Activated naive CD8-positive, alpha-beta T cell treated with anti-CD3 and anti-CD28 coated beads for 36 hours (primary cell): Measurements from ENCODE around the gene CDHR5. TPM values are rescaled to one million over a fixed set of nuclear protein-coding genes. Genes with fewer than 3 reads are reported as not detected.
"Not testable (repeated sequence)": the region's sequence is repeated elsewhere in the genome, so short reads cannot be mapped to it uniquely, and the experiment has no call there.

Experiments used
- DNase-seq: peaks from one replicate; pipeline ENCODE4 v3.0.0; 2021
- H3K27ac Mint-ChIP-seq: one replicate; pipeline ENCODE4 v1.8.0; 2022; ENCODE audit warnings: mild to moderate bottlenecking, moderate library complexity, mixed read lengths
- H3K27me3 Mint-ChIP-seq: one replicate; pipeline ENCODE4 v1.8.0; 2022; ENCODE audit warnings: mild to moderate bottlenecking, mixed read lengths
- H3K36me3 Mint-ChIP-seq: one replicate; pipeline ENCODE4 v1.8.0; 2021; ENCODE audit warnings: mild to moderate bottlenecking, mixed read lengths
- H3K4me1 Mint-ChIP-seq: one replicate; pipeline ENCODE4 v1.8.0; 2021; ENCODE audit warnings: mixed read lengths
- H3K4me3 Mint-ChIP-seq: one replicate; pipeline ENCODE4 v1.8.0; 2022; ENCODE audit warnings: mild to moderate bottlenecking, moderate library complexity, mixed read lengths
- H3K9me3 Mint-ChIP-seq: one replicate; pipeline ENCODE4 v1.8.0; 2022; ENCODE audit warnings: mixed read lengths
- total RNA-seq, 2 experiments: library from RNA; stranded (reverse); gene quantifications; one replicate each; pipeline ENCODE4 v1.2.3, GENCODE V29; 2021

The CDHR5 gene
- total RNA-seq, 2 experiments from 2014 or later, result not detected

DNA sequence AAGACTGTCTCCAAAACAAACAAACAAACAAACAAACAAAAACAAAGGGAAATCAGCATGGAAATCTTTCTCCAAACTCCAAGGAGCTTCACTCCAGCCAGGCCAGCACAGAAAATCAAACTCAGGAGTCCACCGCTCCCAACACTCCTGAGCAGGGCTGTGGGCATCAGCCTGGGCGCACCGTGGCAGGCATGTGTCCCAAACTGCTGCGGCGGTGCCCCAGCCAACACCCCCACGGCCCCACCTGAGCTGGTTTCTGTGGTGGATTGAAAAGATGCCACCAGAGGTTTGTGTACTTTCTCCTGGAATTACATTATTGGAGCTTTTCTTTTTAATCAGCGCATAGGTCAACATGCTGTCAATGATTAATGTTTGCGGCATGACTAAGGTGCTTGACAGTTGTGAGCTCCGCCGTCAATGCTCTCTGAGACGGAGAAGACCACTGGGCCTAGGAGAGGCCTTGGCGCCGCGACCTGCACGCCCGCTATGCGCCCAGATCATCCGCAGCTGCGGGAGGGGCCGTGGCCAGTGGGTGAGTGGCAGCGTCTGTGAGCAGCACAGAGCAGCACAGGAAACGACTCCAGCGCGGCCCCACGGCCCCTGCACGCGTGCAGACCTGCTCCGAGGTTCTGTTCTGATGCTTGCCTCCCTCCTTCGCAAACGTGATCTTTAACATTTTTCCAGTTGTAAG, 30.4 kb upstream of the CDHR5 start:
- H3K4me1 Mint-ChIP-seq, result no peaks in the 10 kb centered on the region
- DNase-seq, result no peak
- H3K27me3 Mint-ChIP-seq, result no peaks in the 10 kb centered on the region
- H3K9me3 Mint-ChIP-seq, result no peaks in the 10 kb centered on the region
- H3K4me3 Mint-ChIP-seq, result no peak overlapping the region
- H3K36me3 Mint-ChIP-seq, result peaks cover 6% of the 10 kb centered on the region
- no peak overlapping the region for H3K27ac Mint-ChIP-seq

DNA sequence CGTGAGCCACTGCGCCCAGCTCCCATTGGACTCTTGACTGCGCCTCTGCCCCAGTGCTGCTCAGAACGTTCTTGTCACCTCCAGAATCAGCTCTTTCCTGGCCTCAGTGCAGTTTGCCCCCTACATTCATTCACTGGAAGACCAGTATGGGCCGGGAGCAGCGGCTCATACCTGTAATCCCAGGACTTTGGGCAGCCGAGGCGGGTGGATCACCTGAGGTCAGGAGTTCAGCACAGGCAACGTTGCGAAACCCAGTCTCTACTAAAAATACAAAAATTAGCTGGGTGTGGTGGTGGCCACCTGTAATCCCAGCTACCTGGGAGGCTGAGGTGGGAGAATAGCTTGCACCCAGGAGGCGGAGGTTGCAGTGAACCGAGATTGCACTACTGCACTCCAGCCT, 29.7 kb upstream of the CDHR5 start:
- DNase-seq, H3K4me1 Mint-ChIP-seq, H3K9me3 Mint-ChIP-seq, H3K27ac Mint-ChIP-seq, H3K27me3 Mint-ChIP-seq, H3K36me3 Mint-ChIP-seq, H3K4me3 Mint-ChIP-seq: not testable (repeated sequence)

DNA sequence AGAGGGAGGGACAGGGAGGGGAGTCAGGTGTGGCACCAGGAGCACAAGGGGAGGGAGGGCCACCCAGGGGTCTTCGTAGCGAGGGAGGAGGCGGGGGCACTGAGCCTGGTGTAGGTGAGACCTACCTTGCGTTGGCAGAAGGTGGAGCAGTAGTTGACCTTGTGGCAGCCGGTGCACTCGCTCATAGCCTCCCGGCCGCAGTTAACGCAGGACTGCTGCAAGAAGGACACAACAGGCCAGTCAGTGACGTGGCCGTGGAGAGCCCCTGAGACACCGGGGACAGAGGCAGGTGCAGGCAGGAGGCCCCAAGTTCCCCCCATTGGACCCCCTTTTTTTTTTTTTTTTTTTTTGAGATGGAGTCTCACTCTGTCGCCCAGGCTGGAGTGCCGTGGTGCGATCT, 29.1 kb upstream of the CDHR5 start:
- no peaks in the 10 kb centered on the region for H3K4me1 Mint-ChIP-seq
- no peak for DNase-seq
- H3K27me3 Mint-ChIP-seq, result no peaks in the 10 kb centered on the region
- no peak overlapping the region for H3K4me3 Mint-ChIP-seq
- no peak overlapping the region for H3K27ac Mint-ChIP-seq
- H3K36me3 Mint-ChIP-seq, result peaks cover 9% of the 10 kb centered on the region
- no peaks in the 10 kb centered on the region for H3K9me3 Mint-ChIP-seq

- H3K36me3 Mint-ChIP-seq, H3K4me3 Mint-ChIP-seq, H3K9me3 Mint-ChIP-seq, H3K27me3 Mint-ChIP-seq, DNase-seq, H3K4me1 Mint-ChIP-seq, H3K27ac Mint-ChIP-seq: not testable (repeated sequence)
Measured at GRCh38 chr11:653136-653535, 28.4 kb upstream of the CDHR5 start.

DNA sequence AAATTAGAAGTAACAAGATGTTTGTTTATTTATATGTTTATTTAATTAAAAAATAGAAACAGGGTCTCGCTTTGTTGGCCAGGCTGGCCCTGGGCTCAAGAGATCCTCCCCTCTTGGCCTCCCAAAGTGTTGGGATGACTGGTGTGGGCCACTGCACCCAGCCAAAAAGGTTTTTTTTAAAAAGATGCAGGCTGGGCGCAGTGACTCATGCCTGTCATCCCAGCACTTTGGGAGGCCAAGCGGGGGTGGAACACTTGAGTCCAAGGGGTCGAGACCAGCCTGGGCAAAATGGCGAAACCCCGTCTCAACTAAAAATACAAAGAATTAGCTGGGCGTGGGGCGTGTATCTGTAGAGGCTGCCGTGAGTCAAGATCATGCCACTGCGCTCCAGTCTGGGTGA, 25.7 kb upstream of the CDHR5 start:
- Mint-ChIP-seq H3K4me3 (no peak overlapping the region), H3K27me3 (no peaks in the 10 kb centered on the region), H3K9me3 (no peaks in the 10 kb centered on the region), H3K27ac (no peak overlapping the region), H3K4me1 (peaks cover 4% of the 10 kb centered on the region), H3K36me3 (peaks cover 11% of the 10 kb centered on the region)
- no peak for DNase-seq

DNA sequence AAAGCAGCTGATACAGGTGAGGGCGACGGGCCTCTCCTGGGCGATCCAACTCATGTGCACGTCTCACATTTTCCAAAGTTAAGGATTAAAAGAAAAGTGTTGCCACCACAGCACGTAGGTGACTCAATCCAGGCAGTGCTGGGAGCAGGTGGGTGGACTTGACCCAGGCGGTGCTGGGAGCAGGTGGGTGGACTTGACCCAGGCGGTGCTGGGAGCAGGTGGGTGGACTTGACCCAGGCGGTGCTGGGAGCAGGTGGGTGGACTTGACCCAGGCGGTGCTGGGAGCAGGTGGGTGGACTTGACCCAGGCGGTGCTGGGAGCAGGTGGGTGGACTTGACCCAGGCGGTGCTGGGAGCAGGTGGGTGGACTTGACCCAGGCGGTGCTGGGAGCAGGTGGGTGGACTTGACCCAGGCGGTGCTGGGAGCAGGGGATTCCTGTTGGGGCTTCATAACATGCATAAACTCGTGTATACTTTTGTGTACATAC, 23.0 kb upstream of the CDHR5 start:
- H3K4me1 Mint-ChIP-seq, H3K36me3 Mint-ChIP-seq, H3K27ac Mint-ChIP-seq, DNase-seq, H3K27me3 Mint-ChIP-seq, H3K9me3 Mint-ChIP-seq, H3K4me3 Mint-ChIP-seq: not testable (repeated sequence)

- no peaks in the 10 kb centered on the region for H3K27me3 Mint-ChIP-seq
- no peaks in the 10 kb centered on the region for H3K9me3 Mint-ChIP-seq
- no peak overlapping the region for H3K27ac Mint-ChIP-seq
- DNase-seq, result no peak
- no peak overlapping the region for H3K4me3 Mint-ChIP-seq
- peaks cover 5% of the 10 kb centered on the region for H3K36me3 Mint-ChIP-seq
- H3K4me1 Mint-ChIP-seq, result peaks cover 4% of the 10 kb centered on the region
Measured at GRCh38 chr11:646214-646613, 21.5 kb upstream of the CDHR5 start.

DNA sequence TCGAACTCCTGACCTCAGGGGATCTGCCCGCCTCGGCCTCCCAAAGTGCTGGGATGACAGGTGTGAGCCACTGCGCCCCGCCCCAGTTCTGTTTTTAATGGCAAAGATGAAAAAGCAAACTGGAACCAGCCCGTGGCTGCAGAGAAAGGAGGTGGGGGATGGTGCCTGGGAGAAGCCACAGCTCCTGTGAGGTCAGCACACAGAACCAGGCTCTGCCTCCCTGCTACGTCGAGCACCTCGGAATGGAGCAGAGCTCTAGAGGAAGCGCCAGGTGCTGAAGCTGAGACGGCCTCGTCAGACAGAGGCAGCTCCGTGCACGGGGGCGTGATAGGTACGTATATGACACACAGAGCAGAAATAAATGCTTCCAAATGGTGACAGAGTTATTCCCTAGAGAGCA, 20.8 kb upstream of the CDHR5 start:
- Mint-ChIP-seq H3K36me3 (peaks cover 5% of the 10 kb centered on the region), H3K4me3 (no peak overlapping the region), H3K27ac (no peak overlapping the region), H3K27me3 (peaks cover under 1% of the 10 kb centered on the region), H3K9me3 (no peaks in the 10 kb centered on the region), H3K4me1 (peaks cover 4% of the 10 kb centered on the region)
- no peak for DNase-seq

DNA sequence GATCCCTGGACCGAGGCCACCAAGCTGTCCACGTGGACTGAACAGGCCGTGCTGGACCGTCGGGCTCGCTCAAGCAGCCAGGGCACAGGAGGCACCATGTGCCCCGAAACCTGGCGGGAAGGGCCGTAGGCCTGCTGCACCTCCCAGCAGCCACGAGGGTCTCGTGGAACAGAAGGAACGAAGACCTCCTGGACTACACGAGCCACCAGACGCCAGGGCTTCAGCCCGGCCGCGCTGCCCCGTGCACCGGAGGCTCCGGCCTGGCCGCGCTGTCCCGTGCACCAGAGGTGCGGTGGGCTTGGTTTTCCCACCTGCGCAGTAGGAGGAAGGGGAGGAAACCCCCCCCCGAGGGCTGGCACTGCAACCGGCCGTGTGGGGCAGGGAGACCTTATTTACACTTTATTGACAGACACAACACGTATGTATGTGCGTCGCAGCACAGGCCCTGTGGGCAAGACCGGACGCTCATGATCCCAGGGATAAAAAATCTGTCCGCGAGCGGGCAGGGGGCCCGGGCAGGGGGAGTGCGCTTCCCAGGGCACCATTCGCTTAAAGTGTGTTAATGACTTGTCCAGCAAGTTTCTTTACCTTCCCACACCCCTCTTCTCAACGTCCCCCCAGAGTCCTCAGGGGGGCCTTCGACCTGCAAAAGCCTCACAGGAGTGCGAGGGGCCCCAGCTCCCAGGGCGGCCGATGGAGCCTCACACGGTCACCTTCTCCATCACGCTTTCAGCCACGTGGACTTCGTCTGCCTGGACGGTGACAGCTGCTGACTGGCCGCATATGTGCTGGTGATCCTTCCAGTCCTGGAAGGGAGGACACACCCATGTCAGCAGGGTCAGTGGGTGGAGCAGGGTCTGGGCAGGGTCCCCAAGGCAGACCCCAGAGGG, 19.3 kb upstream of the CDHR5 start:
- peaks cover 6% of the 10 kb centered on the region for H3K4me1 Mint-ChIP-seq
- H3K27ac Mint-ChIP-seq, result no peak overlapping the region
- H3K9me3 Mint-ChIP-seq, result no peaks in the 10 kb centered on the region
- no peak overlapping the region for H3K4me3 Mint-ChIP-seq
- peaks cover 7% of the 10 kb centered on the region for H3K27me3 Mint-ChIP-seq
- H3K36me3 Mint-ChIP-seq, result peaks cover 2% of the 10 kb centered on the region
- DNase-seq, result no peak

GRCh38 chr11:643366-643765, 18.6 kb upstream of the CDHR5 start:
- Mint-ChIP-seq H3K9me3 (no peaks in the 10 kb centered on the region), H3K27ac (no peak overlapping the region), H3K4me1 (peaks cover 8% of the 10 kb centered on the region), H3K4me3 (no peak overlapping the region), H3K36me3 (peaks cover 4% of the 10 kb centered on the region), H3K27me3 (peaks cover 14% of the 10 kb centered on the region)
- no peak for DNase-seq

DNA sequence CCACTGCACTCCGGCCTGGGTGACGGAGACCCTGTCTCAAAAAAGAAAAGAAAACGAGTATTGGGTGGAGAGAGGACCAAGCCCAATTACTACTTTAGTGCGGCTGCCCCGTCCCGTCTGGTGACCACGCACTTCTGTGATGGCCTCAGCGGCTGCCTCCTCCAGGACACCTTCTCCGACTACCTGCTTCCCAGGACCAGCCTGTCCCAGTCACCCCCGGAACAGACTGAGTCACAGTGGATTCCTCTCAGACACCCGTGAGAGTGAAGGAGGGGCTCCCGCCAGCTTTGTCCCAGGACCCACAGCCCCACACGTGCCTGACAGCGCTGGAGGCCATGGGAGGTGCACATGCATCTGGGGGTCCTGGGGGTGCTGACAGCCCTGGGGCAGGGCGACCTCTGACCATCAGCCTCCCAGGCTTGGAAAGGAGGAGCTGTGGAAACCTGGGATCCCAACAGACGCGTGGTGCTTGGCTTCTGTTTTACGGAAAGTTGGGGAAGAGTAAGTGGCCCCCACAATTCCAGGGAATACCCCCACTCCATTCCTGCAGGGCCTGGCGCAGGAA, 17.1 kb upstream of the CDHR5 start:
- Mint-ChIP-seq H3K27me3 (peaks cover 25% of the 10 kb centered on the region), H3K4me3 (no peak overlapping the region), H3K36me3 (peaks cover 2% of the 10 kb centered on the region), H3K9me3 (no peaks in the 10 kb centered on the region), H3K27ac (no peak overlapping the region), H3K4me1 (peaks cover 9% of the 10 kb centered on the region)
- DNase-seq, result no peak

GRCh38 chr11:640021-640706, 15.4 kb upstream of the CDHR5 start:
- H3K9me3 Mint-ChIP-seq, result no peaks in the 10 kb centered on the region
- H3K27ac Mint-ChIP-seq, result no peak overlapping the region
- DNase-seq, result no peak
- H3K36me3 Mint-ChIP-seq, result peaks cover 2% of the 10 kb centered on the region
- peaks cover 10% of the 10 kb centered on the region for H3K4me1 Mint-ChIP-seq
- no peak overlapping the region for H3K4me3 Mint-ChIP-seq
- peaks cover 38% of the 10 kb centered on the region for H3K27me3 Mint-ChIP-seq

DNA sequence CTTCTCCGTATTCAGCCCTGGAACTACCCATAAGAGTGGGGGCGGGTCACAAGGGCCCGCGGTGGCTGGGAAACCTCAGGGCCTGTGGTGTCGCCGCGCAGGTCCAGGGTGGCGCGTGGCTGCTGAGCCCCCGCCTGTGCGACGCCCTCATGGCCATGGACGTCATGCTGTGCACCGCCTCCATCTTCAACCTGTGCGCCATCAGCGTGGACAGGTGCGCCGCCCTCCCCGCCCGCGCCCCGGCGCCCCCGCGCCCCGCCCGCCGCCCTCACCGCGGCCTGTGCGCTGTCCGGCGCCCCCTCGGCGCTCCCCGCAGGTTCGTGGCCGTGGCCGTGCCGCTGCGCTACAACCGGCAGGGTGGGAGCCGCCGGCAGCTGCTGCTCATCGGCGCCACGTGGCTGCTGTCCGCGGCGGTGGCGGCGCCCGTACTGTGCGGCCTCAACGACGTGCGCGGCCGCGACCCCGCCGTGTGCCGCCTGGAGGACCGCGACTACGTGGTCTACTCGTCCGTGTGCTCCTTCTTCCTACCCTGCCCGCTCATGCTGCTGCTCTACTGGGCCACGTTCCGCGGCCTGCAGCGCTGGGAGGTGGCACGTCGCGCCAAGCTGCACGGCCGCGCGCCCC, 14.7 kb upstream of the CDHR5 start:
- H3K4me3 Mint-ChIP-seq, result no peak overlapping the region
- DNase-seq, result no peak
- peaks cover 10% of the 10 kb centered on the region for H3K4me1 Mint-ChIP-seq
- no peaks in the 10 kb centered on the region for H3K9me3 Mint-ChIP-seq
- peaks cover 38% of the 10 kb centered on the region for H3K27me3 Mint-ChIP-seq
- H3K36me3 Mint-ChIP-seq, result peaks cover 2% of the 10 kb centered on the region
- H3K27ac Mint-ChIP-seq, result no peak overlapping the region

DNA sequence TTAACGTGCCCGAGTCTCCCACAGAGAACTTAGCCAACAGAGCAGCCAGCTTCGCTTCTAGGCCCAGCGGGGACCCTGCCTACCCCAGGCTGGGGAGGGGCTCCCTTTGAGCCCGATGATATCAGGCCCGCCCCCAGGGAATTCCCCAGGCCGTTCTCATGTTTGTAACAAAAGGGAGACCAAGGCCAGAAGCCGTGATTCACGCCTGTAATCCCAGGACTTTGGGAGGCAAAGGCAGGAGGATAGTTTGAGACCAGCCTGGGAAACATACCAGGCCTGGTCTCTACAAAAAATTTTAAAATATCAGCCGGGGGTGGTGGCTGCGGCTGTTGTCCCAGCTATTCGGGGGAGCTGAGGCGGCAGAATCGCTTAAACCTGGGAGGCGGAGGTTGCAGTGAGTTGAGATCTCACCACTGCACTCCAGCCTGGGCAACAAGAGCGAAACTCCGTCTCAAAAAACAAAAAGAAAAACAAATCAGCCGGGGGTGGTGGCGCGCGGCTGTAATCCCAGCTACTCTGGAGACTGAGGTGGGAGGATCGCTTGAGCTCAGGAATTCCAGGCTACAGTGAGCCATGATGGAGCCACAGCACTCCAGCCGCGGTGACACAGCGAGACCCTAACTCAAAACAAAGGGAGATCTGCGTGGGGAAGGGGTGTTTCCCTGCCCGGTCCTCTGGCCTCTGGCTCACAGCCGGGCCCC, 14.0 kb upstream of the CDHR5 start:
- Mint-ChIP-seq H3K27ac (no peak overlapping the region), H3K4me1 (peaks cover 10% of the 10 kb centered on the region), H3K27me3 (peaks cover 38% of the 10 kb centered on the region), H3K36me3 (peaks cover 2% of the 10 kb centered on the region), H3K9me3 (no peaks in the 10 kb centered on the region), H3K4me3 (peak overlapping the region; percentile 18)
- DNase-seq, result no peak
